WI38 (cell line): ENCODE measurements around the gene TET3.
A peak's percentile ranks its signal among the peaks of the same experiment; 100 is the strongest.
"Not testable (repeated sequence)": the region's sequence is repeated elsewhere in the genome, so short reads cannot be mapped to it uniquely, and the experiment has no call there.

ENCODE experiments used
- H3K4me3 ChIP-seq: 2 replicates; pipeline ENCODE4 v1.5.1; 2011; ENCODE audit warnings: low read depth, mild to moderate bottlenecking, control low read depth, low read length
- TF ChIP-seq, protein P1 (sequence below): IDR thresholded peaks from 2 replicates; pipeline ENCODE4 v1.5.1; 2012; ENCODE audit warnings: low read depth, mild to moderate bottlenecking, control low read depth, low read length

Gene TET3

DNA sequence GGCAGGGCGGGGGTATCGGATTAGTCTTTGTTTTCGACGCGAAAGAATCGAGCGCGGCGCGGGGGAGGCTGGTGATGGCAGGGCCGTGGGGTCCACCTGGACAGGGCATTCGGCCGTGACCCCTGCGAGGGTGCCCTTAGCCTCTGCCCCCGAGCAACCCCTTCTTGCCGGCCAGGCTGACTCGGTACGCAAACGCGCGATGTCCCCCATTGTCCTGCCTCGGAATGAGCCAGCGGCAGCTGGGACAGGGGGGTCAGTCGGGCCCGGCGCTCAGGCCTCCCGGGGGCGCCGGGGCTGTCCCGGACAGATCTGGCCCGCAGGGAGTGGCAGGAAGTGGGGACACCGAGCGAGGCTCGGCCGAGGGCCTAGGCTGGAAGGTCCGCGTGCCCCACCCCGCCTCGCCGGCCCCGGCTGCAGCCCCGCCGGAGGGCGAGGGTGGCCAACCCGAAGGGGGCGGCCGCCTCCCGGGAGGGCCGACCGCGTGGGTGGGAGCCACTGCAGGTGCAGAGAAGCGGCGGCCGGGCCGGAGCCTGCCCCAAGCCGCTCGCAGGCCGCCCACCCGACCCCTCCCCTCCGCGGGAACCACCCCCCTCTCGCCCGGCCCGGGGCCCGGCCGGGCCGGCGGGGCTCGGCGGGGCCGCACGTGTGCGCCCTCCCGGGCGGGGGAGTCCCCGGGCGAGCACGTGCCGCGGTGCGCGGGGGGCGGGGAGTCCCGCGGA is at the start of gene TET3:
TSS of gene TET3 (plus strand) at position 708 of the 719 bp plus-strand sequence. CDS start 1,494 bp downstream, outside the sequence.
- TF ChIP-seq, protein P1, sequence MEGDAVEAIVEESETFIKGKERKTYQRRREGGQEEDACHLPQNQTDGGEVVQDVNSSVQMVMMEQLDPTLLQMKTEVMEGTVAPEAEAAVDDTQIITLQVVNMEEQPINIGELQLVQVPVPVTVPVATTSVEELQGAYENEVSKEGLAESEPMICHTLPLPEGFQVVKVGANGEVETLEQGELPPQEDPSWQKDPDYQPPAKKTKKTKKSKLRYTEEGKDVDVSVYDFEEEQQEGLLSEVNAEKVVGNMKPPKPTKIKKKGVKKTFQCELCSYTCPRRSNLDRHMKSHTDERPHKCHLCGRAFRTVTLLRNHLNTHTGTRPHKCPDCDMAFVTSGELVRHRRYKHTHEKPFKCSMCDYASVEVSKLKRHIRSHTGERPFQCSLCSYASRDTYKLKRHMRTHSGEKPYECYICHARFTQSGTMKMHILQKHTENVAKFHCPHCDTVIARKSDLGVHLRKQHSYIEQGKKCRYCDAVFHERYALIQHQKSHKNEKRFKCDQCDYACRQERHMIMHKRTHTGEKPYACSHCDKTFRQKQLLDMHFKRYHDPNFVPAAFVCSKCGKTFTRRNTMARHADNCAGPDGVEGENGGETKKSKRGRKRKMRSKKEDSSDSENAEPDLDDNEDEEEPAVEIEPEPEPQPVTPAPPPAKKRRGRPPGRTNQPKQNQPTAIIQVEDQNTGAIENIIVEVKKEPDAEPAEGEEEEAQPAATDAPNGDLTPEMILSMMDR: no peak
- H3K4me3 ChIP-seq: peak within 1 kb of the TSS; percentile 60

DNA sequence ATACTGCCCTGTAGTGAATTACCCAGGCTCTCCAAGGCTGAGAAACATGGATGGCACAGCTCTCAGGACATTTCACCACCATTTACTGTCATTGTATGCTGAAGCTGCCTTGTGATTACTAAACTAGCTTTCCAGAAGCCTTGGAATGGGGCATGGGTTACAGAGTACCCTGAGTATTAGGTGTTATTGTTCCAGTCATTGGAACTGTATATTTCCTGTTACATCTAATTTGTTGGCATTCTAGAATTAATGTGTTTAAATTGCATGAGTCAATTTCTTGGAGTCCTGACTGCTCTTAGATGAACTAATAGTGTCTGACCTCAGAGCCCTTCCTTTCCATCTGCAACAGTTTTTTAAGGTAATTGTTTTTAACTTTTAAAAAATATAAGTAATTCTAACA is 49.1 kb upstream of the TET3 start:
- TF ChIP-seq, protein P1: no peak
- no peak overlapping the region for H3K4me3 ChIP-seq

DNA sequence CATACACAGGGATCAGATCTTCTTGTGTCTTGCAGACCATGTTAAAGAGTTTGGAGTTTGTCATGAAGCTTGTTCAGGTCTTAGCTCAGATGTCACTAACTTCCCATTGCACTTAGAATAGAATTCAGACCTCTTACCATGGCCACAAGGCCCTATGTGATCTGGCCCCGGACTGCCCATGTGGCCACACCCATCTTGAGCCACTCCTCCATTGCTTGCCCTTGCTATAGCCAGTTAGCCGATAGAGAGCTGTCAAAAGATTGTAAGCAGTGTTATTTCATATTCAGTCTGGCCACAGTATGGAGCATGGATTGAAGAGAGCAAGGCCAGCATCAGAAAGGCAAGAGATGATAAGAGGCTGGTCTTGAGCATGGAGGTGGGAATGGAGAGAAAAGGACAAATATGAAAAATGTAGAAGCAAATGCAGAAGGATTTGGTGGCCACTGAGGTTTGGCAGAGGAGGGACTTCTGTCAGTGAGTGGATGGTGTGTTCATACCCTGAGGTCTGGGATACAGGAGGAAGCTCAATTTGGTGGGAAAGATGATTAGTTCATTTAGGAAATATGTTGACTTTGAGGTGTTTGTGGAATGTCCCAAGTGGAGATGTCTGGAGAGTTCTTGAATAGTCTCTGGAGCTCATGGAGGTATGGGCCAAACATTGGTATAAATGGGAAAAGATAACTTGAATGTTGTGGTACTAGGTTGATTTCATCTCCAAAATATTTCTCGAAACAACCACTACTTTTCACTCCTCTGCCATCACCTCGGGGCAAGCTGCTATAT is 47.4 kb upstream of the TET3 start:
- H3K4me3 ChIP-seq: no peak overlapping the region
- TF ChIP-seq, protein P1: no peak

GRCh38 chr2:73937899-73938298 is 46.8 kb upstream of the TET3 start:
- H3K4me3 ChIP-seq: no peak overlapping the region
- TF ChIP-seq, protein P1: no peak

DNA sequence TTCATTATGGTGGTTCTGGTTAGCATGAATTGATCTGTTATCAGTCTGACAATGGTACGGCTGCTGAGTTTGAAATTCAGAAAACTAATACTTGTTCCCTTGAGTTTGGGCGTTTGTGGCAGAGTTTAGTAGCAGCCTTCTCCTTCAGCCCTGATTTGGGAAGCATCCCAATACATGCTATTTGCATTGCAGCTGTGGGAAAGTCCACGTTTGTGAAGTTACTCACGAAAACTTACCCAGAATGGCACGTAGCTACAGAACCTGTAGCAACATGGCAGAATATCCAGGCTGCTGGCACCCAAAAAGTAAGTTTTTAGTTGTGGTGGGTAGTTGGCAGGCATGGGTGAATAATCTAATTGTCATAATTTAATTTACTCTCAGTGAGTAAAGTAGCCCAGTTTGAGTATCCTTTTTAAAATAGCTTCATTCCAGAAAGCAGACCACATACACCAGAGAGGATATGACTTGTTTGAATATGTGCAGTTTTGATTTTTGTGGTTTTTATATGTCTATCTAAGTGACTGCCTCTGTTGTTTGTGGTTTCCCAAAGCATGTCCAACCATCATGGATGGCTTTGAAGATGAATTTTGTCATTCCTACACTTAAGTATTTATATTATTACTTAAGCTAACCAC is 45.9 kb upstream of the TET3 start:
- H3K4me3 ChIP-seq: no peak overlapping the region
- TF ChIP-seq, protein P1: no peak

DNA sequence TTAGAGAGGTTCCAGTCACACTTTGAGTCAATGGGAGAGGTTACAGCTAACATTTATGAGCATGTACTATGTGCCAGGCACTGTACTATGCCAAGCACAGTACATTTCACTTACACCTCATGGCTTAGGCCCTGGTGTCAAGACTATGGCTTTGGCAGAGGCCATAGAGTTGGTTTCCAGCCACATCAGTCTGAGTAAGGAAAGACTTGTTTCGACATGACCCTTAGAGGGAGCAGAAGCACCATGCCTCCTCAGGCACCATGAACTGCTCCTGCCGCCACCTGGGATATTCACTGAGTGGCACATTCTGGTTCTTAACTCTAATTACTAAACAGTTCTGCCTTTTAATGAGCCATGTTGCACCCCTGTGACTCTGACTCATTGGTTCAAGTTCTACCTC is 45.3 kb upstream of the TET3 start:
- TF ChIP-seq, protein P1: no peak
- no peak overlapping the region for H3K4me3 ChIP-seq

GRCh38 chr2:73940066-73940465 is 44.6 kb upstream of the TET3 start:
- H3K4me3 ChIP-seq: not testable (repeated sequence)
